Gastroesophageal sphincter (tissue), 3 donors: ENCODE results near the gene MYO3B.

ENCODE experiments used
- CTCF ChIP-seq, 4 experiments: fragments of 200-600 bp in 2 of 4; fragments of 450-650 bp in 2 of 4; sonication (generic) in 1 of 4; IDR thresholded peaks; one replicate each; pipeline ENCODE4 v1.5.1; 2017 to 2019; ENCODE audit warnings: antibody characterized with exemption in 4 of 4, mild to moderate bottlenecking in 2 of 4, moderate library complexity in 2 of 4
- EP300 ChIP-seq: sonication (generic); formaldehyde crosslinking; IDR thresholded peaks from one replicate; pipeline ENCODE4 v1.6.1; 2017; ENCODE audit warnings: antibody characterized with exemption, mild to moderate bottlenecking
- POLR2A ChIP-seq, 2 donors: fragments of 450-650 bp; IDR thresholded peaks; one replicate each; pipeline ENCODE4 v1.6.1; 2017; ENCODE audit warnings: antibody characterized with exemption in 2 of 2, mild to moderate bottlenecking in 2 of 2, moderate library complexity in 1 of 2
- POLR2AphosphoS5 ChIP-seq: sonication (generic); formaldehyde crosslinking; IDR thresholded peaks from one replicate; pipeline ENCODE4 v1.6.1; 2017; ENCODE audit warnings: antibody characterized with exemption

- TF ChIP-seq EP300, result no peak
- TF ChIP-seq CTCF (IDR thresholded peaks at IDR 0.05), result no peak
- TF ChIP-seq POLR2A (IDR thresholded peaks at IDR 0.05), result no peak
- TF ChIP-seq POLR2AphosphoS5, result no peak
These were observed 393.7 kb downstream of the MYO3B start for GRCh38 chr2:170571612-170572011.
